ENCODE measurements around the gene HDAC7. TPM values are rescaled to one million over a fixed set of nuclear protein-coding genes. Genes with fewer than 3 reads are reported as not detected.
A peak's percentile ranks its signal among the peaks of the same experiment; 100 is the strongest.
"Not testable (repeated sequence)": the region's sequence is repeated elsewhere in the genome, so short reads cannot be mapped to it uniquely, and the experiment has no call there.

HDAC7 gene
- total RNA-seq, 1 donor = 25.4 TPM

- H3K27me3 ChIP-seq (ENCODE audit: insufficient read depth, low read length) = no peaks in the 10 kb centered on the region
- no peak overlapping the region for H3K4me3 ChIP-seq (ENCODE audit: low read length)
- H3K9me3 ChIP-seq (ENCODE audit: low read depth, low read length) = no peaks in the 10 kb centered on the region
- H3K4me1 ChIP-seq (ENCODE audit: insufficient read depth, low read length) = peaks cover 91% of the 10 kb centered on the region
Measured at GRCh38 chr12:47814539-47815170, 5.0 kb downstream of the HDAC7 start.

- peak overlapping the region; percentile 45 for H3K4me3 ChIP-seq (ENCODE audit: low read length)
- no peaks in the 10 kb centered on the region for H3K27me3 ChIP-seq (ENCODE audit: insufficient read depth, low read length)
- H3K9me3 ChIP-seq (ENCODE audit: low read depth, low read length) = no peaks in the 10 kb centered on the region
- peaks cover 97% of the 10 kb centered on the region for H3K4me1 ChIP-seq (ENCODE audit: insufficient read depth, low read length)
Measured at GRCh38 chr12:47813511-47814196, 6.0 kb downstream of the HDAC7 start.

- Histone ChIP-seq H3K4me1 (ENCODE audit: insufficient read depth, low read length) (peaks cover 97% of the 10 kb centered on the region), H3K9me3 (ENCODE audit: low read depth, low read length) (no peaks in the 10 kb centered on the region), H3K4me3 (ENCODE audit: low read length) (peak overlapping the region; percentile 45), H3K27me3 (ENCODE audit: insufficient read depth, low read length) (no peaks in the 10 kb centered on the region)
Measured at GRCh38 chr12:47812797-47813510, 6.7 kb downstream of the HDAC7 start.

GRCh38 chr12:47811581-47812484 lies 7.9 kb downstream of the HDAC7 start:
- no peak overlapping the region for H3K4me3 ChIP-seq (ENCODE audit: low read length)
- peaks cover 97% of the 10 kb centered on the region for H3K4me1 ChIP-seq (ENCODE audit: insufficient read depth, low read length)
- H3K27me3 ChIP-seq (ENCODE audit: insufficient read depth, low read length) = no peaks in the 10 kb centered on the region
- H3K9me3 ChIP-seq (ENCODE audit: low read depth, low read length) = no peaks in the 10 kb centered on the region

GRCh38 chr12:47811072-47811396 lies 8.7 kb downstream of the HDAC7 start:
- H3K4me3 ChIP-seq (ENCODE audit: low read length) = no peak overlapping the region

GRCh38 chr12:47809518-47809917 lies 10.2 kb downstream of the HDAC7 start:
- not testable (repeated sequence) for H3K27me3 ChIP-seq (ENCODE audit: insufficient read depth, low read length); H3K4me3 ChIP-seq (ENCODE audit: low read length); H3K9me3 ChIP-seq (ENCODE audit: low read depth, low read length)
- H3K4me1 ChIP-seq (ENCODE audit: insufficient read depth, low read length) = peaks cover 98% of the 10 kb centered on the region

More at GRCh38 chr12:47811072-47811396, 8.7 kb downstream of the HDAC7 start:
- H3K4me1 ChIP-seq (ENCODE audit: insufficient read depth, low read length) = peaks cover 98% of the 10 kb centered on the region
- H3K27me3 ChIP-seq (ENCODE audit: insufficient read depth, low read length) = no peaks in the 10 kb centered on the region
- no peaks in the 10 kb centered on the region for H3K9me3 ChIP-seq (ENCODE audit: low read depth, low read length)

GRCh38 chr12:47808574-47809365 lies 10.9 kb downstream of the HDAC7 start:
- Histone ChIP-seq H3K4me3 (ENCODE audit: low read length) (no peak overlapping the region), H3K4me1 (ENCODE audit: insufficient read depth, low read length) (peaks cover 98% of the 10 kb centered on the region), H3K9me3 (ENCODE audit: low read depth, low read length) (no peaks in the 10 kb centered on the region), H3K27me3 (ENCODE audit: insufficient read depth, low read length) (no peaks in the 10 kb centered on the region)

- H3K4me1 ChIP-seq (ENCODE audit: insufficient read depth, low read length) = peaks cover 98% of the 10 kb centered on the region
- no peaks in the 10 kb centered on the region for H3K9me3 ChIP-seq (ENCODE audit: low read depth, low read length)
- no peaks in the 10 kb centered on the region for H3K27me3 ChIP-seq (ENCODE audit: insufficient read depth, low read length)
- H3K4me3 ChIP-seq (ENCODE audit: low read length) = no peak overlapping the region
Measured at GRCh38 chr12:47808050-47808449, 11.7 kb downstream of the HDAC7 start.

- Histone ChIP-seq H3K27me3 (ENCODE audit: insufficient read depth, low read length) (no peaks in the 10 kb centered on the region), H3K4me1 (ENCODE audit: insufficient read depth, low read length) (peaks cover 100% of the 10 kb centered on the region), H3K4me3 (ENCODE audit: low read length) (no peak overlapping the region), H3K9me3 (ENCODE audit: low read depth, low read length) (no peaks in the 10 kb centered on the region)
Measured at GRCh38 chr12:47807338-47807737, 12.4 kb downstream of the HDAC7 start.

GRCh38 chr12:47805417-47805816 lies 14.3 kb downstream of the HDAC7 start:
- peaks cover 100% of the 10 kb centered on the region for H3K4me1 ChIP-seq (ENCODE audit: insufficient read depth, low read length)
- H3K9me3 ChIP-seq (ENCODE audit: low read depth, low read length) = no peaks in the 10 kb centered on the region
- H3K27me3 ChIP-seq (ENCODE audit: insufficient read depth, low read length) = no peaks in the 10 kb centered on the region
- H3K4me3 ChIP-seq (ENCODE audit: low read length) = no peak overlapping the region

GRCh38 chr12:47804171-47804570 lies 15.5 kb downstream of the HDAC7 start:
- Histone ChIP-seq H3K9me3 (ENCODE audit: low read depth, low read length) (no peaks in the 10 kb centered on the region), H3K27me3 (ENCODE audit: insufficient read depth, low read length) (no peaks in the 10 kb centered on the region), H3K4me3 (ENCODE audit: low read length) (no peak overlapping the region), H3K4me1 (ENCODE audit: insufficient read depth, low read length) (peaks cover 98% of the 10 kb centered on the region)

- Histone ChIP-seq H3K27me3 (ENCODE audit: insufficient read depth, low read length) (no peaks in the 10 kb centered on the region), H3K4me1 (ENCODE audit: insufficient read depth, low read length) (peaks cover 90% of the 10 kb centered on the region), H3K9me3 (ENCODE audit: low read depth, low read length) (no peaks in the 10 kb centered on the region), H3K4me3 (ENCODE audit: low read length) (no peak overlapping the region)
Measured at GRCh38 chr12:47803191-47803875, 16.4 kb downstream of the HDAC7 start.

GRCh38 chr12:47802312-47802711 lies 17.4 kb downstream of the HDAC7 start:
- no peak overlapping the region for H3K4me3 ChIP-seq (ENCODE audit: low read length)

GRCh38 chr12:47801904-47802246 lies 17.8 kb downstream of the HDAC7 start:
- Histone ChIP-seq H3K27me3 (ENCODE audit: insufficient read depth, low read length) (no peaks in the 10 kb centered on the region), H3K4me1 (ENCODE audit: insufficient read depth, low read length) (peaks cover 75% of the 10 kb centered on the region), H3K4me3 (ENCODE audit: low read length) (no peak overlapping the region), H3K9me3 (ENCODE audit: low read depth, low read length) (no peaks in the 10 kb centered on the region)

More at GRCh38 chr12:47802312-47802711, 17.4 kb downstream of the HDAC7 start:
- no peaks in the 10 kb centered on the region for H3K9me3 ChIP-seq (ENCODE audit: low read depth, low read length)
- H3K27me3 ChIP-seq (ENCODE audit: insufficient read depth, low read length) = no peaks in the 10 kb centered on the region
- peaks cover 79% of the 10 kb centered on the region for H3K4me1 ChIP-seq (ENCODE audit: insufficient read depth, low read length)

All from mononuclear cell (primary cell).